ENCODE data around the gene ANKRD13C.

The ANKRD13C gene

GRCh38 chr1:70293186-70293843 is 61.2 kb downstream of the ANKRD13C start:
- no peak for DNase-seq

- no peak for DNase-seq
Measured at GRCh38 chr1:70290218-70290617, 64.3 kb downstream of the ANKRD13C start.

DNA sequence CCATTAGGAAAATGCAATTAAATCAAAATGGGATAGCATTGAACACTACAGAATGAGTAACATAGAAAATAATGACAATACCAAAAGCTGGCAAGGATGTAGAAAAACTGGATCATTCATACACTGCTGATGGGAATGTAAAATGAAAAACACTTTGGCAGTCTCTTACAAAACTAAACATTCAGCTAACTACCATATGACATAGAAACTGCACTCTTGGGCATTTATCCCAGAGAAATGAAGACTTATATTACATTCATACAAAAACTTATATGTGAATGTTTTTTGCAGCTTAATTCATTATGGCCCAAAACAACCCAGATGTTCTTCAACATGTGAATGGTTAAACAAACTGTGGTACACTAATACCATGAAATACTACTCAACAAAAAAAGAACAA is 66.4 kb downstream of the ANKRD13C start:
- no peak for DNase-seq

DNA sequence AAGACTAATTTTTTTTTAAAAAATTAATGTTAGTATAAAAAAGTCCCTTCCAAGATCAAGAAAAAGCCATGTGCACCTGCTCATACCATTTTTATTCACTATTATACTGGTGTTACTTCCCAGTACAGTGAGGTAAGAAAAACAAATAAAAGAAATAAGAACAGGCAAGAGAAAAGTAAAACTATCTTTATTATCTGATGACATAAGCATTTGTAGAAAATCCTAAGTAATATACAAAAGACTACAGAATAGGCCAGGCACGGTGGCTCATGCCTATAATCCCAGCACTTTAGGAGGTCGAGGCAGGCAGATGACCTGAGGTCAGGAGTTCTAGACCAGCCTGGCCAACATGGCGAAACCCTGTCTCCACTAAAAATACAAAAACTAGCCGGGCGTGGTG is 68.1 kb downstream of the ANKRD13C start:
- DNase-seq, result no peak

DNA sequence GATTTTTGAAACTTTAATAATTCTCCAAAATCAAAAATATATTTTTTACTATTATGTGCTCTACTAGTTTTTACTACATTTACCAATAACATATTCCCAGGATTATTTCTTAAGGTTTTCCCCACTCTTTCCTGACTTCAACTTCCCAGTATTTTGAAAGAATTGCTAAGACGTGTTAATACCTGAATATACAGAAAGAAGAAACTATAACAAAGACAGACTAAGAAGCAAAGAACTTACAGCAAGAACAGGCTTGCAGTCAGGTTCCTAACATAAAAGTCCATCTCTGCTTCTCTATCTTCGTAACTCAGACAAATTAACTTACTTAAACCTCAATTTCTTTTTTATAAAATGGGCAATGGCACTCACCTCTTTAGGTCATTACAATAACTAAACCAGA is 70.2 kb downstream of the ANKRD13C start:
- no peak for DNase-seq

- DNase-seq, result no peak
Measured at GRCh38 chr1:70278710-70279109, 75.8 kb downstream of the ANKRD13C start.

DNA sequence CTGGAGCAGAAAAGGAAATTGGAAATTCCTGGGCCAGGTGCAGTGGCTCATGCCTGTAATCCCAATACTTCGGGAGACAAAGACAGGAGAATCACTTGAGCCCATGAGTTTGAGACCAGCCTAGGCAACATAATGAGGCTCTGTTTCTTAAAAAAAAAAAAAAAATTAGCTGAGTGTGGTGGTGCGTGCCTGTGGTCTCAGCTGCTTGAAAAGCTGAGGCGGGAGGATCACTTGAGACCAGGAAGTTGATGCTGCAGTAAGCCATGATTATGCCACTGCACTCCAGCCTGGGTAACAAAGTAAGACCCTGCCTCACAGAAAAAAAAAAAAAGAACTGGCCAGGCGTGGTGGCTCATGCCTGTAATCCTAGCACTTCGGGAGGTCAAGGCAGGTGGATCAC is 76.6 kb downstream of the ANKRD13C start:
- DNase-seq, result no peak

GRCh38 chr1:70265946-70266345 is 88.6 kb downstream of the ANKRD13C start:
- no peak for DNase-seq

DNA sequence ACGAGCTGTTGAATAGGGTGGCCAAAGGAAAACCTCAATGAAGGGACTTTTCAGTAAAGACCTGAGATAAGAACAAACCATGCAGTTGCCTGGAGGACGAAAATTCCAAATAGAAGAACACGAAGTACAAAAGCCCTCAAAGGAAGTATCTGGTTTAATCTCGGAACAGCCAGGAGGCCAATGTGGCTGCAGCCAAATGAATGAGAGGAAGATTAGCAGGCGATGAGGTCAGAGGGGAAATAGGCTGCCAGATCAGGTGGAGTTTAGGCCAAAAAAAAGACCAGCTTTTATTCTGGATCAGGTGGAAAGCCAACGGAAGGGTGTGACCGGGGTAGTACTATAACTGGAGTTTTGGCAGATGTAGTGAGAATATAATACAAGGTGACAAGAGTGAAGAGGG is 89.7 kb downstream of the ANKRD13C start:
- no peak for DNase-seq

DNA sequence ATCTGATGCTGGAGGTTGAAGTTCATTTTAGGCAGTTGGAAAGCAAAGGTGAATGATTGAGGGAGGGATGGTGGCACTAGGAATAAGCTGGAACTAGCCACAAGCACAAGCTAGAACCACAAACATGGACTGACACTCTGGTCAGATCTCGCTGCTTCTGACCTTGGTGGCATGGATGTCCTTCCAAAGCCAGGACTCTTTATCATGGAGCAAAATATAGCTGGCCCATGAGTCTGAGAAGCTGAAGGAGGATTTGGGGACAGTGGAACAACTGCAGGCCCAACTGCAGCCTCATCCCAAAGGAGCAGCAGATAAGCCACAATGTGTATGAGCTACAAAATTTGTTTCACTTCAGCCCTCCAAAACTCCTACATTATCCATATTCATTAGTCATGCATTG is 97.9 kb downstream of the ANKRD13C start:
- no peak for DNase-seq

- no peak for DNase-seq
Measured at GRCh38 chr1:70248729-70249128, 105.8 kb downstream of the ANKRD13C start.

- no peak for DNase-seq
Measured at GRCh38 chr1:70247768-70248167, 106.8 kb downstream of the ANKRD13C start.

DNA sequence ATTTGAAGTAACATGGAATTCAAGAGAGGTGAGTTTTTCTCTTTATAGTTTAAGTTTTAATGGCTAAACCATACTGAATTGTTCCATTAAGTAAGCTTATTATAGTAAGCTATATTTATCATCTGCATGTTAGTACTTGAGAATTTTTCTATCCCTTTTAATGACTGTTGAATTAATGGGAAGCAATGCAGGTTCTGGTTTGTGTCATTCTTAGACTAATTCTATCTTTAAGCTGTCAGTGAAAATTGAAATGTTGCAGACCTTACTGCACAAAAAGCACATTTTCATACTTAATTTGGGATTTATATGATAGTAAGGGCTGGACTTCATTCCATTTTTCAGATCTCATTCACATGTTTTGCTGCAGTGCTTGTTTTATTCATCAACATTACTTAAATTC is 107.4 kb downstream of the ANKRD13C start:
- no peak for DNase-seq

GRCh38 chr1:70239940-70240339 is 114.6 kb downstream of the ANKRD13C start:
- DNase-seq, result no peak

GRCh38 chr1:70234733-70235132 is 119.8 kb downstream of the ANKRD13C start:
- DNase-seq, result no peak

GRCh38 chr1:70231475-70231874 is 123.0 kb downstream of the ANKRD13C start:
- no peak for DNase-seq

- no peak for DNase-seq
Measured at GRCh38 chr1:70228670-70229069, 125.9 kb downstream of the ANKRD13C start.

DNA sequence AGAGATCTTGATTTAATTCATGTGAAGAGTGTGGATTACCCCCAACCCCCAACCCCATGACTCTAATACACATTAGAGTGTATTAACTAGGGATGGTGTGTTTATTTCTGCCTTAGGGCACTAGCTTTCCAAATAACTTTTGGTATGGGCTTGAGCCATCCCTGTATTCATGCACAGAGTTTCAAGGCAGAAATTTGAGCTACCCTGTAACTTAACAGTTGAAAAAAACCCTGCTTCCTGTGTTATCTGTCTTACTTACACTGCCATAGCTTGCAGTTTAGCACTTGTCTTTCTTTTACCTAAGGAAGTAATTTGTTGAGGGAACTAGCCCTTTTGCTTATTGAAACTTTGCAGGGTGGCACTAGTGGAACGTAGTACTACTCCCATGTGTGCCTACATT is 127.1 kb downstream of the ANKRD13C start:
- no peak for DNase-seq

DNA sequence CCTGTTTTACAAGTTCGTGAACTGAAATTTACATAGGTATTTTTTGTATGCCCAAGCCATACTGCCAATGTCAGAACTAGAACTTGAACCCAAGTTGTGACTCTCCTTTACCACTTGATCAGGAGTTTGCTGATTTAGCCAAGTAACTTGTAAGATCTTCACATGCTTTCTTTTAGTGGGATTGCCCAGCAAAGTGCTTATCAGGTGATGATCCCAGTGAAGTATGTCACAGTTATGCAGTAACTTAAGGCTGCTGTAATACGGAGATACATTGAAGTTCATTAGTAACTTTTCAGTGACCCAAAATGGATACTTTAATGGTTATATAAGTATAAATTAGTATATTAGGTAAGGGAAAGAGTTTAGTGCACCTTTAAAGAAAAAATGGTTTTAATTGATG is 129.6 kb downstream of the ANKRD13C start:
- DNase-seq, result no peak

DNA sequence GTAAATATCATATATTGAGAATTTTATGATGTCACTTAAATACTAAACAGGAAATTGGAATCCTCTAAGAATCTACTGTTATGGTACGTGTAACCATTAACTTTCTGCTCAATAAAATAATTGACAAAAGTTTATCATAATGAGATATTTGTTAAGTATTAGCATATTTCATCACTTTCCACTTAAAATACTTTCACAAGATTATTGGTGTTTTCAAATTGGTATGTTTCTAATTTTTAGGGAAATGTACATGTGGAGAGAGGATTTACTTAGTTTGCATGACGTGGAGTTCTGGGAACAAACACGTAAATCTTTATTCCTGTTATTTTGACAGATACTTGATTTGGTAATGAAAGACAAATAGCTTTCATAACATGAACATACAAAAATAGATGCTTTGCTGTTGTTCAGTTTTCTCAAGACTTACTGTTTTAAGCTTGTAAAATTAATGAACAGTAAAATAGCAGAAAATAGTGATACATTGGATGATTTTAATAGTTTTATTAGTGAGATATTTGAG is 131.7 kb downstream of the ANKRD13C start:
- no peak for DNase-seq

DNA sequence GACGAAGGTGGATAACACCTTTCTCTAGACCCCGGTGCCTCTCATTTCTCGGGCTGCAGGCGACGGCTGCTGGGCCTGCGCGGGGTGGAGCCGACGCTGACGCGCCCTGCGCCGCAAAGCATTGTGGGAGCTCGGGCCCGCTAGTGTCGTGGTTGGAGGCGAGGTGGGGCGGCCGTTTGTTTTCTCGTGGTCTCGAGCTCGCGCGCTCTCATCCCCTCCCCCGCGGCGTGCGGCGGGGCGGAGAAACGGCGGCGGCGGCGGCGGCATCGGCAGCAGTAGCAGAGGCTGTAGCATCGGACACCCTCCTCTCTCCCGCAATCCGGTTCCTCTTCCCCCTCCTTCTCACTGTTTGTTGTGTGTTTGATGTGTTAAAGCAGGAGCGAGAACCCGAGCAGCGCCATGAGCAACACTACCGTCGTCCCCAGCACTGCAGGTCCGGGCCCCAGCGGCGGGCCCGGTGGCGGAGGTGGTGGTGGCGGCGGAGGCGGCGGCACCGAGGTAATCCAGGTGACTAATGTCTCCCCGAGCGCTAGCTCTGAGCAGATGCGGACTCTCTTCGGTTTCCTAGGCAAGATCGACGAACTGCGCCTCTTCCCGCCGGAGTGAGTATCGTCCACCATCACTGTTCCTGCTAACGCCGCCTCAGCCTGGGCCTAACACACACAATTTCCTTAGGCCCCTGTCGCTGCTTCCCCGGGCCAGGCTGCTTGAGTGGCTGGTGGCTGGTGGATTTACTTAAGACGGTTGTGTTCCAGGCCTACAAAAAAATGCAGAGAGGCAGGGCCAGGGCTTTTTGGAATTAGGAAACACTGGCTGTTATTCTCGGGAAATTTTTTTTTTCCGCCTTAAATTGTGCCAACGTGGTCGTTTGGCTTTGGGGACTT is 133.0 kb downstream of the ANKRD13C start, which contains the start of gene SRSF11:
Gene SRSF11, plus strand, starts transcription at position 143 of the 884 bp plus-strand sequence. Its CDS starts 257 bp downstream, at position 400.
- peak; percentile 66 for DNase-seq

DNA sequence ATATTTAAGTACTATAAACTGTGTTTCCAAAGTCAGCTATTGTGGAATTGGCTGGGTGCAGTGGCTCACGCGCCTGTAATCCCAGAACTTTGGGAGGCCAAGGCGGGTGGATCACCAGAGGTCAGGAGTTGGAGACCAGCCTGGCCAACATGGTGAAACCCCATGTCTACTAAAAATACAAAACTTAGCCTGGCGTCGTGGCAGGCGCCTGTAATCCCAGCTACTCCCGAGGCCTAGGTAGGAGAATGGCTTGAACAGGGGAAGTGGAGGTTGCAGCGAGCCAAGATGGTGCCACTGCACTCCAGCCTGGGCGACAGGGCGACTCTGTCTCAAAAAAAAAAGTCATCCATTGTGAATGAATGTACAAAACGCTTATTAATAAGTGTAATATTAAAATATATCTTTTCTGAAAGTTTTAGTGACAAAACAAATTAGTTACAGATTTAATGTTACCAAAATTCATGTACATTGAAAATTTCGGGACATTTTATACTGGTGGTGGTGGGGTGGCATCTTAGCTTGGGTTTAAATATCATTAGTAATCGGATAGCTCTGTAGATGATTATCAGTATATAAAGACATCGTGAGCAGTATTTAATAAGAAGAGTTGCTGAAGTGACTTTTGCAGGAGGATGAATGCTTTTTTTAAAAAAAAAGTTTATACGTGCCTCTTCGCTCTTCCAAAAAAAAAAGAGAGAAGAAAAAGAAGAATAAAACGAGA is 133.8 kb downstream of the ANKRD13C start:
- DNase-seq, result no peak

DNA sequence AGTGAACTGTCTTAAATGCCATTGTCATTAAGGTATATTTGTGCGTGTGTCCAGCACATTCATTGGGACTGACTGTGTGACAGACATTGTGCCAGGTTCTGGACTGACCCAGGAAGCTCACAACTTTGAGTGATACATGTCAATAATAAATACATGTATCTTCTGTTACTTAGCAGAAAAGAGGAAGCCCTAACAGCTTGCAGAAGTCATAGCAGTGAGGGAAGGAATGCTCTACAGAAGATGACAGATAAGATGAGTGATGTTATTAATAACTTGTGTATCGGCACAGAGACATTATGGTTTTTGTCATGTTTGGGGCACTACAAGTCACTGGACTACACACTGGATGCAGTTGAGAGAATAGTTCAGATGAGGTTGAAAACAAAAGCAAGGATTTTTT is 134.5 kb downstream of the ANKRD13C start:
- DNase-seq, result no peak

Measured in cortex of kidney (tissue), 1 donor.